Loucy (cell line): ENCODE data around the gene PDLIM3.

Experiments
- H2AFZ ChIP-seq: fragments of 200-600 bp; sonication (generic); 2 replicates; pipeline ENCODE4 v1.6.0; 2016; ENCODE audit warnings: antibody characterized with exemption, mild to moderate bottlenecking, low read length, moderate library complexity
- H3F3A ChIP-seq: fragments of 200-600 bp; 2 replicates; pipeline ENCODE4 v1.6.0; 2016; ENCODE audit warnings: antibody characterized with exemption, low read depth, mild to moderate bottlenecking
- H3K27me3 ChIP-seq: fragments of 200-600 bp; sonication (generic); 2 replicates; pipeline ENCODE4 v1.6.1; 2014; ENCODE audit warnings: low read length, mild to moderate bottlenecking; ENCODE audit not compliant: insufficient read depth, poor library complexity, severe bottlenecking
- H3K36me3 ChIP-seq: fragments of 200-600 bp; sonication (generic); 2 replicates; pipeline ENCODE4 v1.6.1; 2016; ENCODE audit warnings: low read length; ENCODE audit not compliant: insufficient read depth
- H3K4me1 ChIP-seq: fragments of 200-600 bp; sonication (generic); 2 replicates; pipeline ENCODE4 v1.5.1; 2014; ENCODE audit warnings: low read length, mild to moderate bottlenecking; ENCODE audit not compliant: insufficient read depth, poor library complexity, severe bottlenecking
- H3K4me2 ChIP-seq: fragments of 200-600 bp; sonication (generic); 2 replicates; pipeline ENCODE4 v1.6.0; 2014; ENCODE audit warnings: antibody characterized with exemption, low read length, low read depth, mild to moderate bottlenecking; ENCODE audit not compliant: poor library complexity, severe bottlenecking
- H3K4me3 ChIP-seq: fragments of 200-600 bp; sonication (generic); 2 replicates; pipeline ENCODE4 v1.5.1; 2014; ENCODE audit warnings: low read length, mild to moderate bottlenecking, mixed read lengths; ENCODE audit not compliant: poor library complexity, severe bottlenecking
- H3K79me2 ChIP-seq: fragments of 200-600 bp; sonication (generic); 2 replicates; pipeline ENCODE4 v1.6.1; 2014; ENCODE audit warnings: low read length; ENCODE audit not compliant: insufficient read depth
- H3K9ac ChIP-seq: fragments of 200-600 bp; sonication (generic); 2 replicates; pipeline ENCODE4 v1.6.0; 2014; ENCODE audit warnings: mild to moderate bottlenecking, low read depth, low read length, moderate library complexity; ENCODE audit not compliant: poor library complexity, severe bottlenecking
- H3K9me2 ChIP-seq: fragments of 200-600 bp; sonication (generic); replicated peaks from 2 replicates; pipeline ENCODE4 v1.6.1; 2016; ENCODE audit warnings: low read depth, low read length, mixed read lengths
- H3K9me3 ChIP-seq: fragments of 200-600 bp; sonication (generic); 2 replicates; pipeline ENCODE4 v1.6.1; 2014; ENCODE audit warnings: mild to moderate bottlenecking, antibody characterized with exemption, low read length, low read depth; ENCODE audit not compliant: insufficient read depth
- H4K20me1 ChIP-seq: fragments of 200-600 bp; sonication (generic); 2 replicates; pipeline ENCODE4 v1.6.0; 2014; ENCODE audit warnings: antibody characterized with exemption, low read length, mild to moderate bottlenecking; ENCODE audit not compliant: insufficient read depth, poor library complexity, severe bottlenecking
- CTCF ChIP-seq: fragments of 200-600 bp; sonication (generic); conservative IDR thresholded peaks from 2 replicates; pipeline ENCODE4 v1.5.1; 2014; ENCODE audit warnings: mild to moderate bottlenecking, antibody characterized with exemption, low read length
- EZH2phosphoT487 ChIP-seq: fragments of 200-600 bp; IDR thresholded peaks from 2 replicates; pipeline ENCODE4 v1.6.1; 2018; ENCODE audit warnings: antibody characterized with exemption, mild to moderate bottlenecking, moderate library complexity, borderline replicate concordance

The PDLIM3 gene

DNA sequence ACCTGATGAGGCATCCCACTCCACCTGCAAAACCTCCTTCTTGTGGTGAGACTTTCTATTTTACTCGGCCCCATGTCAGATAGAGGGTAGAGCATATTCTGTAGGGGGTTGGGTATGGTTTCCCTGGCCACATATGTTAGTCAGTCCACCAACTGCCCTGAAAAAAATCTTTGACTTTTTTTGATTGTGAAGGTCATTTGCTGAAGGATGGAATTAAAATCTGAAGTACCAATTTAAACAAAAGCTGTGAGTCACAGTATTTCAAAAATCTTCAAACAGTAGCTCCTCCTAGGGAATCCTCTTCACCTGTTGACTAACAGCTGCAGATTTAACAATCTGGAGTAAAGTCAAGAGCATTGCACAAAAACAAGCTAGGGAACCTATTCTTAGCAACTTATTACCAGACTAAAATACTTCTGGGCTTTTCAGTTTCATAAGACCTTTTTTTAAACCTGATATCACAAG lies 55.8 kb downstream of the PDLIM3 start:
- no peaks in the 10 kb centered on the region for H3K27me3 ChIP-seq
- H3K9me3 ChIP-seq, result no peaks in the 10 kb centered on the region
- TF ChIP-seq EZH2phosphoT487 (no peak), CTCF (no peak)
- H3K9ac ChIP-seq, result no peak overlapping the region
- no peaks in the 10 kb centered on the region for H4K20me1 ChIP-seq
- H3K4me2 ChIP-seq, result no peak overlapping the region
- no peaks in the 10 kb centered on the region for H3K4me1 ChIP-seq
- H3F3A ChIP-seq, result no peaks in the 10 kb centered on the region
- no peaks in the 10 kb centered on the region for H3K36me3 ChIP-seq
- no peak overlapping the region for H3K4me3 ChIP-seq
- no peak overlapping the region for H2AFZ ChIP-seq
- no peaks in the 10 kb centered on the region for H3K9me2 ChIP-seq
- H3K79me2 ChIP-seq, result no peaks in the 10 kb centered on the region

DNA sequence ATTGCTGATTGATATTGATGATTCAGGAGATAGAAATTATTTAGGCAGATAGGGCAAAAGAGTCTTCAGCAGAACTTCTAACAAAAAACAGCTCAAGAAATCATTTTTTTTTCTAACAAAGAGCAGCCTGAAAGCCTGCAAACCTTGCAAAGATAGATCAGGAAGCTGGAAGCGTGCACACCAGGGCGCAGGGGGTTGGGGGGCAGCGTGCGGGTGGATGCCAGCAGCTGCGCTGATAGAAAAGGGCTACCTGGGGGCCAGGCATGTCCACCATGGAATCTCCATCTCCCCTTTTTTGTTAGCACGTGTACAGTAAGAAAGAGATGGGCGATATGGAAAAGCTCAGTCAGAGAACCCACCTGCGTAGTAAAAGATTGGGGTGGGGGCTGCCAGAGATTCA lies 62.1 kb downstream of the PDLIM3 start:
- H3K9me3 ChIP-seq, result no peaks in the 10 kb centered on the region
- H3K36me3 ChIP-seq, result no peaks in the 10 kb centered on the region
- no peak overlapping the region for H2AFZ ChIP-seq
- H3K9ac ChIP-seq, result no peak overlapping the region
- no peak overlapping the region for H3K4me2 ChIP-seq
- H3F3A ChIP-seq, result no peaks in the 10 kb centered on the region
- H3K4me1 ChIP-seq, result no peaks in the 10 kb centered on the region
- no peaks in the 10 kb centered on the region for H3K79me2 ChIP-seq
- H3K27me3 ChIP-seq, result no peaks in the 10 kb centered on the region
- H4K20me1 ChIP-seq, result no peaks in the 10 kb centered on the region
- no peaks in the 10 kb centered on the region for H3K9me2 ChIP-seq
- no peak overlapping the region for H3K4me3 ChIP-seq
- TF ChIP-seq EZH2phosphoT487 (no peak), CTCF (no peak)

- no peaks in the 10 kb centered on the region for H3K9me3 ChIP-seq
- H3K36me3 ChIP-seq, result no peaks in the 10 kb centered on the region
- no peaks in the 10 kb centered on the region for H3F3A ChIP-seq
- H3K4me1 ChIP-seq, result no peaks in the 10 kb centered on the region
- no peaks in the 10 kb centered on the region for H3K9me2 ChIP-seq
- no peaks in the 10 kb centered on the region for H3K27me3 ChIP-seq
- no peaks in the 10 kb centered on the region for H3K79me2 ChIP-seq
- no peak overlapping the region for H3K4me2 ChIP-seq
- no peak overlapping the region for H3K4me3 ChIP-seq
- no peak for TF ChIP-seq CTCF
- TF ChIP-seq EZH2phosphoT487, result no peak
- H3K9ac ChIP-seq, result no peak overlapping the region
- H4K20me1 ChIP-seq, result no peaks in the 10 kb centered on the region
- no peak overlapping the region for H2AFZ ChIP-seq
Measured at GRCh38 chr4:185472103-185472542, 63.2 kb downstream of the PDLIM3 start.
